NCI-H1092 treated with DMSO at 0.1 percent for 48 hours (cell line): Measurements from ENCODE around the gene PRKD1.
"Not testable (repeated sequence)": the region's sequence is repeated elsewhere in the genome, so short reads cannot be mapped to it uniquely, and the experiment has no call there.

Experiments
- DNase-seq: peaks from one replicate; lab custom pipeline; 2025; lab: John Stamatoyannopoulos, UW

PRKD1 gene

GRCh38 chr14:29740491-29740890 lies 187.2 kb downstream of the PRKD1 start:
- no peak for DNase-seq

- no peak for DNase-seq
Observed at GRCh38 chr14:29738950-29739349, 188.7 kb downstream of the PRKD1 start.

GRCh38 chr14:29738056-29738455 lies 189.6 kb downstream of the PRKD1 start:
- no peak for DNase-seq

- DNase-seq, result no peak
Observed at GRCh38 chr14:29735459-29735858, 192.2 kb downstream of the PRKD1 start.

- peak; percentile 35 for DNase-seq
Observed at GRCh38 chr14:29734732-29735131, 192.9 kb downstream of the PRKD1 start.

- not testable (repeated sequence) for DNase-seq
Observed at GRCh38 chr14:29726560-29727331, 200.9 kb downstream of the PRKD1 start.

GRCh38 chr14:29724991-29725390 lies 202.7 kb downstream of the PRKD1 start:
- DNase-seq, result peak; percentile 49

- no peak for DNase-seq
Observed at GRCh38 chr14:29722831-29723230, 204.8 kb downstream of the PRKD1 start.

- no peak for DNase-seq
Observed at GRCh38 chr14:29721586-29721985, 206.1 kb downstream of the PRKD1 start.

- no peak for DNase-seq
Observed at GRCh38 chr14:29717901-29718300, 209.7 kb downstream of the PRKD1 start.

GRCh38 chr14:29716150-29716549 lies 211.5 kb downstream of the PRKD1 start:
- DNase-seq, result no peak

- DNase-seq, result peak; percentile 98
Observed at GRCh38 chr14:29712601-29713000, 215.0 kb downstream of the PRKD1 start.

GRCh38 chr14:29710015-29710414 lies 217.6 kb downstream of the PRKD1 start:
- no peak for DNase-seq

- no peak for DNase-seq
Observed at GRCh38 chr14:29709490-29709889, 218.2 kb downstream of the PRKD1 start.

GRCh38 chr14:29706700-29707099 lies 220.9 kb downstream of the PRKD1 start:
- DNase-seq, result no peak

- DNase-seq, result no peak
Observed at GRCh38 chr14:29705801-29706200, 221.8 kb downstream of the PRKD1 start.

- DNase-seq, result not testable (repeated sequence)
Observed at GRCh38 chr14:29689597-29689996, 238.1 kb downstream of the PRKD1 start.

GRCh38 chr14:29687866-29688265 lies 239.8 kb downstream of the PRKD1 start:
- no peak for DNase-seq

GRCh38 chr14:29687071-29687765 lies 240.4 kb downstream of the PRKD1 start:
- no peak for DNase-seq

- DNase-seq, result peak; percentile 81
Observed at GRCh38 chr14:29684926-29685325, 242.7 kb downstream of the PRKD1 start.

GRCh38 chr14:29682789-29683188 lies 244.9 kb downstream of the PRKD1 start:
- no peak for DNase-seq

- DNase-seq, result no peak
Observed at GRCh38 chr14:29681316-29681715, 246.3 kb downstream of the PRKD1 start.

- DNase-seq, result no peak
Observed at GRCh38 chr14:29674566-29675285, 252.9 kb downstream of the PRKD1 start.
